Muscle of arm (tissue), 14 donors: ENCODE data around the gene ZNF45. TPM values are rescaled to one million over a fixed set of nuclear protein-coding genes. Genes with fewer than 3 reads are reported as not detected.
A peak's percentile ranks its signal among the peaks of the same experiment; 100 is the strongest.
"Not testable (repeated sequence)": the region's sequence is repeated elsewhere in the genome, so short reads cannot be mapped to it uniquely, and the experiment has no call there.

ENCODE experiments used
- DNase-seq: peaks from one replicate; pipeline ENCODE4 v3.0.0-alpha.2; 2013
- long read RNA-seq, 11 donors: transcript quantifications; one replicate each; lab custom pipeline, GENCODE V29; 2026
- polyA plus RNA-seq, 12 donors: library from polyadenylated mRNA; unstranded; fragments of 120-200 nt; gene quantifications; one replicate each; pipeline ENCODE4 v1.2.1, GENCODE V29; 2013; ENCODE audit not compliant: insufficient read length in 12 of 12

Gene ZNF45
- 10 to 100 TPM in 10 of 12 donors, 1 to 10 TPM in 1, not detected in 1; 3.6 to 20.3 (median 15.1) TPM for polyA plus RNA-seq
- long read RNA-seq, donor 1, partial matches to known transcripts, result 24 of 25 reads
- long read RNA-seq, donor 1, other reads (novel, unspliced or antisense), result 0 of 25 reads
- long read RNA-seq, donor 2, partial matches to known transcripts, result 0 of 1 reads
- long read RNA-seq, donor 2, other reads (novel, unspliced or antisense), result 0 of 1 reads
- long read RNA-seq, donor 3, partial matches to known transcripts, result 0 of 1 reads
- long read RNA-seq, donor 3, other reads (novel, unspliced or antisense), result 0 of 1 reads
- long read RNA-seq, donor 4, result 0 reads
- long read RNA-seq, donor 5, partial matches to known transcripts, result 17 of 19 reads
- long read RNA-seq, donor 5, other reads (novel, unspliced or antisense), result 0 of 19 reads
- long read RNA-seq, donor 6, result 0 reads
- long read RNA-seq, donor 7, result 0 reads
- long read RNA-seq, donor 8, partial matches to known transcripts, result 0 of 1 reads
- long read RNA-seq, donor 8, other reads (novel, unspliced or antisense), result 0 of 1 reads
- long read RNA-seq, donor 9, partial matches to known transcripts, result 7 of 8 reads
- long read RNA-seq, donor 9, other reads (novel, unspliced or antisense), result 0 of 8 reads
- long read RNA-seq, donor 10, partial matches to known transcripts, result 5 of 5 reads
- long read RNA-seq, donor 10, other reads (novel, unspliced or antisense), result 0 of 5 reads
- long read RNA-seq, donor 11, result 0 reads

- peak; percentile 96 for DNase-seq
These were observed at the start of gene ZNF45 for GRCh38 chr19:43934985-43935708. Gene ZNF45, minus strand, starts transcription at chr19:43935282. Its CDS starts 13,097 bp downstream, at chr19:43922185.

GRCh38 chr19:43984687-43985000 lies 49.6 kb upstream of the ZNF45 start:
- DNase-seq, result no peak

- DNase-seq, result peak; percentile 96
These were observed 49.0 kb upstream of the ZNF45 start, which contains the start of gene ZNF155 for GRCh38 chr19:43983912-43984686. Gene ZNF155, plus strand, starts transcription at chr19:43984188. Its CDS starts 4,356 bp downstream, at chr19:43988544.

- DNase-seq, result no peak
These were observed 48.4 kb upstream of the ZNF45 start for GRCh38 chr19:43983544-43983911.

- DNase-seq, result no peak
These were observed 41.6 kb upstream of the ZNF45 start for GRCh38 chr19:43976732-43977131.

- DNase-seq, result no peak
These were observed 31.1 kb upstream of the ZNF45 start for GRCh38 chr19:43966079-43966694.

- no peak for DNase-seq
These were observed 25.3 kb upstream of the ZNF45 start for GRCh38 chr19:43960411-43960810.

GRCh38 chr19:43957891-43958290 lies 22.8 kb upstream of the ZNF45 start:
- DNase-seq, result no peak

- DNase-seq, result no peak
These were observed 21.7 kb upstream of the ZNF45 start for GRCh38 chr19:43956827-43957226.

- DNase-seq, result peak; percentile 93
These were observed 16.0 kb upstream of the ZNF45 start, which contains the start of gene ZNF221 for GRCh38 chr19:43950834-43951645. Gene ZNF221, plus strand, starts transcription at chr19:43951228. Its CDS starts 11,499 bp downstream, at chr19:43962727.

- not testable (repeated sequence) for DNase-seq
These were observed 14.7 kb upstream of the ZNF45 start for GRCh38 chr19:43949803-43950202.

GRCh38 chr19:43947412-43947811 lies 12.3 kb upstream of the ZNF45 start:
- DNase-seq, result not testable (repeated sequence)

GRCh38 chr19:43941209-43941608 lies 6.1 kb upstream of the ZNF45 start:
- no peak for DNase-seq

- DNase-seq, result no peak
These were observed 5.6 kb upstream of the ZNF45 start for GRCh38 chr19:43940719-43941118.

GRCh38 chr19:43939557-43940260 lies 4.6 kb upstream of the ZNF45 start:
- DNase-seq, result no peak

GRCh38 chr19:43936188-43936587 lies 1.1 kb upstream of the ZNF45 start:
- no peak for DNase-seq

- DNase-seq, result peak; percentile 7
These were observed 762 bp downstream of the ZNF45 start for GRCh38 chr19:43934055-43934984.

GRCh38 chr19:43928820-43929219 lies 6.3 kb downstream of the ZNF45 start:
- DNase-seq, result no peak
